ENCODE data around the gene TBX4.

DNA sequence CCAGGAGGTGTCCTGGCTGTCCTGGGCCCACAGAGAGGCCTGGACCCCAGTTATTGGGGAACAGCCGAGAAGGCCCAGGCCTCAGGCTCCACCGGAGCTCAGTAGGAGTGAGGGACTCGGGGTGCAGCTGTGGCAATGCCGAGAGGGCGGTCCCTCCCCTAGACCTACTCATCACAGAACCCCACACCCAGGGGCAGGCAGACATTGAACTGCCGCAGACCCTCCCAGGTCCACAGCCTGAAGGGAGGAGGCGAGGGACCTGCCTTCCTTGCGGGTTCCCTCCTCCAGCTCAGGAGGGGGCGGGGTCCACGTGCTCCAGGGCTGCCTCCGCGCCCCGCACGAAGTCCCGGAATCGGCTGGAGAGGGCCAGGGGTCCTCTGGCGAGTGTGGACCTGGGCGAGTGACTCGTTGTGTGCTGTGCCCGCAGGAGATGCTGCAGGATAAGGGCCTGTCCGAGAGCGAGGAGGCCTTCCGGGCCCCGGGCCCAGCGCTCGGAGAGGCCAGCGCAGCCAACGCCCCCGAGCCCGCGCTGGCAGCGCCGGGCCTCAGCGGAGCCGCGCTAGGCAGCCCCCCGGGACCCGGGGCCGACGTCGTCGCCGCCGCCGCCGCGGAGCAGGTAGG, 3.9 kb downstream of the TBX4 start:
- TF ChIP-seq, protein P1, sequence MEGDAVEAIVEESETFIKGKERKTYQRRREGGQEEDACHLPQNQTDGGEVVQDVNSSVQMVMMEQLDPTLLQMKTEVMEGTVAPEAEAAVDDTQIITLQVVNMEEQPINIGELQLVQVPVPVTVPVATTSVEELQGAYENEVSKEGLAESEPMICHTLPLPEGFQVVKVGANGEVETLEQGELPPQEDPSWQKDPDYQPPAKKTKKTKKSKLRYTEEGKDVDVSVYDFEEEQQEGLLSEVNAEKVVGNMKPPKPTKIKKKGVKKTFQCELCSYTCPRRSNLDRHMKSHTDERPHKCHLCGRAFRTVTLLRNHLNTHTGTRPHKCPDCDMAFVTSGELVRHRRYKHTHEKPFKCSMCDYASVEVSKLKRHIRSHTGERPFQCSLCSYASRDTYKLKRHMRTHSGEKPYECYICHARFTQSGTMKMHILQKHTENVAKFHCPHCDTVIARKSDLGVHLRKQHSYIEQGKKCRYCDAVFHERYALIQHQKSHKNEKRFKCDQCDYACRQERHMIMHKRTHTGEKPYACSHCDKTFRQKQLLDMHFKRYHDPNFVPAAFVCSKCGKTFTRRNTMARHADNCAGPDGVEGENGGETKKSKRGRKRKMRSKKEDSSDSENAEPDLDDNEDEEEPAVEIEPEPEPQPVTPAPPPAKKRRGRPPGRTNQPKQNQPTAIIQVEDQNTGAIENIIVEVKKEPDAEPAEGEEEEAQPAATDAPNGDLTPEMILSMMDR (IDR thresholded peaks at IDR 0.05): no peak
- TF ChIP-seq ZFX (IDR thresholded peaks at IDR 0.05; ENCODE audit: borderline replicate concordance): no peak

All from 22Rv1 (cell line).